ENCODE results near the gene NTN1. TPM values are rescaled to one million over a fixed set of nuclear protein-coding genes. Genes with fewer than 3 reads are reported as not detected.
A peak's percentile ranks its signal among the peaks of the same experiment; 100 is the strongest.

The NTN1 gene
- total and polyA plus RNA-seq, 9 donors = 0.28 to 12.5 (median 1.8) TPM

- no peak overlapping the region for H3K27ac ChIP-seq
Measured at GRCh38 chr17:9206410-9206703, 185.0 kb downstream of the NTN1 start.

DNA sequence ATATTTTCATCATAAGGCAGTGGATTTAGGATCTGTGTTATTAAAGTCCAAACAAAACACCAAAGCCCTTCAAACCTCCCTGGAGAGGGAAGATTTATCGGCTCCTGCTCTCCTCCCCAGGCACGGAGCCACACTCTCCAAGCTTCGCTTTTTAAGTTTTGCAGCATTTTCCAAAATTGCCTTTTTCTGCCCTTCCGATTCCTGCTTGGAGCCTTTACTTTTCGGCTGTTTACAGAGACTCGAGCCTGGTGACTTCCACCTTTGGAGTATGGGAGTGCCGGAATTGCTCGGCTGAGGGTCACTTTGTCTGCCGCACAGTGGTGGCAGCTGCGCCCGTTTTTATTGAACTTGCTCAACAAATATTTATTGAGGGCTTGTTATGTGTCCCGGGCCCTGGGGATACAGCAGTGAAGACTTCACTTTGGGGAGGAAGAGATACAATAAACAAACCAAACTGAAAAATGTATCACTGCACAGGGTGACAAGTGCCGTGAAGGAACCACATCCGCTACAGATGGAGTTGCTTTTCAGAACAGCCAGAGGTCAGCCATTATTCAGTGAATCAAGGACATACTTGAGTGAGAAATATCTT, 185.5 kb downstream of the NTN1 start:
- Histone ChIP-seq H3K4me3 (peak overlapping the region; percentile 27), H3K27ac (no peak overlapping the region), H3K27me3 (no peaks in the 10 kb centered on the region), H3K36me3 (no peaks in the 10 kb centered on the region), H3K9me3 (no peaks in the 10 kb centered on the region), H3K4me1 (ENCODE audit: insufficient read depth) (peaks cover 3% of the 10 kb centered on the region)
- intact Hi-C loops (cut with DNase I) = loop anchor here in 1 of 4 donors (10.0 kb wide), 1 partner anchor 58 kb away; no protein-coding TSS in a partner anchor
- peak in 3 of 5 donors; percentile 29 to 57 (median 37) for DNase-seq
- TF ChIP-seq POLR2A (IDR thresholded peaks at IDR 0.05) (no peak), EP300 (IDR thresholded peaks at IDR 0.05) (no peak)
- TF ChIP-seq, protein P1, sequence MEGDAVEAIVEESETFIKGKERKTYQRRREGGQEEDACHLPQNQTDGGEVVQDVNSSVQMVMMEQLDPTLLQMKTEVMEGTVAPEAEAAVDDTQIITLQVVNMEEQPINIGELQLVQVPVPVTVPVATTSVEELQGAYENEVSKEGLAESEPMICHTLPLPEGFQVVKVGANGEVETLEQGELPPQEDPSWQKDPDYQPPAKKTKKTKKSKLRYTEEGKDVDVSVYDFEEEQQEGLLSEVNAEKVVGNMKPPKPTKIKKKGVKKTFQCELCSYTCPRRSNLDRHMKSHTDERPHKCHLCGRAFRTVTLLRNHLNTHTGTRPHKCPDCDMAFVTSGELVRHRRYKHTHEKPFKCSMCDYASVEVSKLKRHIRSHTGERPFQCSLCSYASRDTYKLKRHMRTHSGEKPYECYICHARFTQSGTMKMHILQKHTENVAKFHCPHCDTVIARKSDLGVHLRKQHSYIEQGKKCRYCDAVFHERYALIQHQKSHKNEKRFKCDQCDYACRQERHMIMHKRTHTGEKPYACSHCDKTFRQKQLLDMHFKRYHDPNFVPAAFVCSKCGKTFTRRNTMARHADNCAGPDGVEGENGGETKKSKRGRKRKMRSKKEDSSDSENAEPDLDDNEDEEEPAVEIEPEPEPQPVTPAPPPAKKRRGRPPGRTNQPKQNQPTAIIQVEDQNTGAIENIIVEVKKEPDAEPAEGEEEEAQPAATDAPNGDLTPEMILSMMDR (IDR thresholded peaks at IDR 0.05) = no peak
- WGBS, 3 donors = 3 to 7% (median 6%) methylated on average over 14 of the region's 14 CpGs

More at GRCh38 chr17:9206410-9206703, 185.0 kb downstream of the NTN1 start:
- Histone ChIP-seq H3K4me1 (ENCODE audit: insufficient read depth) (peaks cover 3% of the 10 kb centered on the region), H3K9me3 (no peaks in the 10 kb centered on the region), H3K4me3 (peak overlapping the region; percentile 27), H3K27me3 (no peaks in the 10 kb centered on the region), H3K36me3 (no peaks in the 10 kb centered on the region)
- 8 to 13% (median 9%) methylated on average over 8 of the region's 8 CpGs for WGBS, 3 donors
- intact Hi-C loops (cut with DNase I) = loop anchor here in 1 of 4 donors (10.0 kb wide), 1 partner anchor 58 kb away; no protein-coding TSS in a partner anchor
- TF ChIP-seq, protein P1 (IDR thresholded peaks at IDR 0.05) = no peak
- no peak for TF ChIP-seq EP300 (IDR thresholded peaks at IDR 0.05)
- TF ChIP-seq POLR2A (IDR thresholded peaks at IDR 0.05) = no peak
- DNase-seq = no peak

DNA sequence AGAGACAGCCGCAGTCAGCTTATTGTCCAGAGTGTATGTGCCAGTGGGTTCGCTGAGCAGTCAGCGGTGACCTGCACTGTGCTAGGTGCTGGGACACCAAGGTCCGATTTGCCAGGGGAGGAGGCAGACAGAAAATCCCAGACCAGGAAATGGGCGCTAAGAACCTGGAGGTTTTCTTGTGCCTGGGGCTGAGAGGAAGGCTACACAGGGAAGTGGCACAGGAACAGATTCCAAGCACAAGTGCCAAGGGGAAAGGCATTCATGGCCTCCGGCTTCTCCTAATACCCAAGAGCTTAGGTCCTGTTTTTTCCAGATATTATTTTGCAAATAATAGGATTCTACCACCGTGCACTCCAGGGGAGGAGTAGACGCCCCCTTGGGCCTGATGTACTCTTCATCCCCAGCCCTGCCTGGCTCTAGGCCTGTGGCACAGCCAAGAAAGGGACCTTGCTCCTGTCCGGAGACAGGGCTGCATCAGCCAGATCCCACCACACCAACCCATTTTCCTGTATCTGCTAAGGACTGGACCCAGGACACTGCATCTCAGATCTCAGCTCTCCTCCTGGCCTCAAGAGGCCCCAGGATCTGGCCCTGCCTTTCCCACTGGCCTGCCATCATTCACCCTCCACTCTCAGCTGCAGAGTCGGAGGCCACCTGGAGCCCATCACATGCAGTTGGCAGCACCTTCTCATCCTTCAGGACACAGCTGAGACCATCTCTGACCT, 187.2 kb downstream of the NTN1 start:
- Histone ChIP-seq H3K27me3 (no peaks in the 10 kb centered on the region), H3K4me3 (no peak overlapping the region), H3K9me3 (no peaks in the 10 kb centered on the region), H3K27ac (no peak overlapping the region), H3K36me3 (no peaks in the 10 kb centered on the region), H3K4me1 (ENCODE audit: insufficient read depth) (peaks cover 3% of the 10 kb centered on the region)
- intact Hi-C loops (cut with DNase I) = loop anchor here in 1 of 4 donors (10.0 kb wide), 1 partner anchor 56 kb away; no protein-coding TSS in a partner anchor
- TF ChIP-seq POLR2A (IDR thresholded peaks at IDR 0.05) (no peak), EP300 (IDR thresholded peaks at IDR 0.05) (no peak)
- TF ChIP-seq, protein P1 (IDR thresholded peaks at IDR 0.05) = no peak
- no peak for DNase-seq
- WGBS, 3 donors = 94 to 97% (median 94%) methylated on average over 10 of the region's 10 CpGs

GRCh38 chr17:9209347-9209746, 188.0 kb downstream of the NTN1 start:
- no peaks in the 10 kb centered on the region for H3K27me3 ChIP-seq
- intact Hi-C loops (cut with DNase I) = loop anchor here in 1 of 4 donors (10.0 kb wide), 1 partner anchor 55 kb away; no protein-coding TSS in a partner anchor
- no peak for DNase-seq
- whole genome bisulfite sequencing, 3 donors = 94 to 97% (median 95%) methylated on average over 5 of the region's 5 CpGs
- no peak for TF ChIP-seq POLR2A (IDR thresholded peaks at IDR 0.05)
- no peak for TF ChIP-seq EP300 (IDR thresholded peaks at IDR 0.05)
- TF ChIP-seq, protein P1 (IDR thresholded peaks at IDR 0.05) = no peak
- H3K4me3 ChIP-seq = no peak overlapping the region
- H3K36me3 ChIP-seq = no peaks in the 10 kb centered on the region
- no peaks in the 10 kb centered on the region for H3K9me3 ChIP-seq
- no peak overlapping the region for H3K27ac ChIP-seq
- peaks cover 3% of the 10 kb centered on the region for H3K4me1 ChIP-seq (ENCODE audit: insufficient read depth)

Measured in ovary (tissue), 9 donors.